Endothelial cell of hepatic sinusoid (primary cell): ENCODE data around the gene PRKAG3.

Source experiments
- in situ Hi-C: cut with HindIII; loops from 2 replicates; pipeline ENCODE4 v1.10.0; 2017; ENCODE audit warnings: low sequenced_read_pairs

The PRKAG3 gene

DNA sequence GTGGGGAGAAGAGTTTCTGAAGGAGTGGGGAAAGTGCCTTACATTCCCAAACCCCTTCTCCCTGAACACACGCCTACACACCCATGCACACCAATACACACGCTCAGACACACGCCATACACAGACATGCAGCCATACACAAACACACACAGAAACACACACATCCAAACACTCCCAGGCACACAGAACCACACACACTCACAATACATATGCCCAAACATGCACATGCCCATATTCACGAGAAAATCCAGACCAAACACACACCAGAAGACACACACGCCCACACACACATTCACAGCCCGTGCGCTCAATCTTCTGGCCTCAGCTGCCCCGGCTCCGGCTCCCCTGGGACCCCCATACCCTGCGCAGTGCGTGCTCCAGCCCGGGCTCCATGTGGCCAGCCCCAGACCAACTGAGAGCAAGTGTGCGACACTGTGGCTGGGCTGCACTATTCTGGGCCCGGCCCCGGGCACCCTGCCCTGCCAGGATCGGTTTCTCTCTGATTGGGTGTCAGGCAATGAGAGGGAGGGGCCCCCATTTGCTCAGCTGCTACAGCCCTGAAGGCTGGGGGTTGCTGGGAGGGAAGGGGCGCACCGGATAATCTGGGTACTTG, at the start of gene PRKAG3:
TSS of gene PRKAG3 (minus strand) at position 426 of the 613 bp plus-strand sequence.
- in situ Hi-C loops, result loop anchor here (5.0 kb wide), 2 partner anchors 39 to 96 kb away; no protein-coding TSS in a partner anchor

DNA sequence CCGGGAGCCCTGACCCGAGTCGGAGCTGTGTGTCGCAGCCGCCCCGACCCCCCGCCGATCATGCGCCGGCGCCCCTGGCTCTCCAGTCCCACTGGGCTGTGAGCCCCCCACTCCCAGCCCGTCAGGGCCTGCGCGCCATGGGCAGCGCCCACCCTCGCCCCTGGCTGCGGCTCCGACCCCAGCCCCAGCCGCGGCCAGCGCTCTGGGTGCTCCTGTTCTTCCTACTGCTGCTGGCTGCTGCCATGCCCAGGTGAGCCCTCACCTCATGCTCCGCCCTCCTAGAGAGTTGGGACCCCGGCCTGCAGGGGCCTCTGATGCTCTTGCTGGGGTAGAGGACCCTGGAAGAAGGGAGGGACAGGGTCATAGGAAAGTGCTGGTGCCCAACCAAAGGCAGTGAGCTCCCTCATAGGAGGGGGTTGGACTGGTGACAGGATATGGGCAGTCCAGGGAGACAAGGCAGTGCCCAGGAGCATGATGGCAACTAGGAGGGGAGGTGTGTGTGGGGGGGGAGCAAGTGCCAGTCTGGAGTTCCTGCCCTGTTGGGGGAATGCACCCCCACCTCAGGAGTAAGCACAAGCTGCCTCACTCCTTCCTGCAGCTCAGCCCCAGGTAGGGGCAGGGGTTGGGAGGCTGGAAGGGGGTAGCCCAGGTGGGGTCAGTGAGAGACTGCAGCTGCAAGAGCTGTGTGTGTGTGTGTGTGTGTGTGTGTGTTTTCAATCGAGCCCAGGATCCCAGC, 49.4 kb upstream of the PRKAG3 start:
- in situ Hi-C loops, result no loop called here

DNA sequence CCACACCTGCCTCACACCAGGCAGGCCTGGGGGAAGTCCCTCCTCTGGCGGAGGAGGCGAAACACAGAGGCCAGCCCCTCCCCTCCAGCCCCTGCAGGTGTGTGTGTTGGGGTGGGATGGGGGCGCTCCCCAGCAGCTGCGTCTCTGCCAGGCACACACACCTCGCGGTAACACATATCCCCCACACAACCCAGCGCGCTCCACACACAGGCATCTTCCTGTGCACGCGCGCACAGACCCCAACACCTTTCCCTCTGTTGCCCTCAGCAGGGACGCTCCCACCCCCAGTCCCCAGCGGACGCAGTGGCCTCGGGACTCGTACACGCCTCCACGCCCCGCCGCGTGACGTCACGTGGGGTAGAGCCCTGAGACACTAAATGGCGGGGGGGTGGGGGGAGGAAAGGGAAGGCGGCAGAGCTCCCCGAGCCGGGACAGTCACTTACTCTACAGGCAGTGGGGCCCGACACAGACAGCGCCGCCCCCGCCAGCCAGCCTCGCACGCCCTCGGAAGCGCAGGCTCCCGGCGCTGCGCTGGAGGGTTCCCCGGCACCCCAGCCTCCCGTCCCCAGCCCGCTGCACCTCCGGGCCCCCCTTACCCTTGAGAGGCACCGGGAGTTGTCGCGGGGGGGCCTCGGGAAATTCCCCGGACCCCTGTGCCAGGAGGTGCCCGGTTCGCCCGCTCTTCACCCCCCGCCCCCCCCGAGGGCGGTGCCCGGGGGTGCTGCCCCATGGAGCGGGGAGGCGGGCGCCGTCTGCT, 48.7 kb upstream of the PRKAG3 start, which contains the start of gene WNT10A:
TSS of gene WNT10A (plus strand) at position 751 of the 757 bp plus-strand sequence. CDS start 144 bp downstream, outside the sequence.
- in situ Hi-C loops, result no loop called here

DNA sequence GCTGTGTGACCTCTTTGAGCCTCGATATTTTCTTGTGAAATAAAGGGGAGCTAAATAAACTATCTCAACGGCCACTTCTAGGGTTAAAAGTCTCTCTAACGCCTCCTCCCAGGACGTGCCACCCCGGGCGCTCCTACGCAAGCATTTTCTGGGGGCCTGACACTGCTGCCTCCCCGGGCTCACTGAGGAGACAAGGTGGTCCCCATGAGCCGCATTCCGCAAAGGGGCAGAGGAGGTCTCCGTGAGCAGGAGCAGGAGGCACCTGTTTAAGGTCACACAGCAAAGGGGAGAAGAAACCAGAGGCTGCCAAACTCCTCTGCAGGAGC, 48.1 kb upstream of the PRKAG3 start:
- in situ Hi-C loops, result no loop called here

DNA sequence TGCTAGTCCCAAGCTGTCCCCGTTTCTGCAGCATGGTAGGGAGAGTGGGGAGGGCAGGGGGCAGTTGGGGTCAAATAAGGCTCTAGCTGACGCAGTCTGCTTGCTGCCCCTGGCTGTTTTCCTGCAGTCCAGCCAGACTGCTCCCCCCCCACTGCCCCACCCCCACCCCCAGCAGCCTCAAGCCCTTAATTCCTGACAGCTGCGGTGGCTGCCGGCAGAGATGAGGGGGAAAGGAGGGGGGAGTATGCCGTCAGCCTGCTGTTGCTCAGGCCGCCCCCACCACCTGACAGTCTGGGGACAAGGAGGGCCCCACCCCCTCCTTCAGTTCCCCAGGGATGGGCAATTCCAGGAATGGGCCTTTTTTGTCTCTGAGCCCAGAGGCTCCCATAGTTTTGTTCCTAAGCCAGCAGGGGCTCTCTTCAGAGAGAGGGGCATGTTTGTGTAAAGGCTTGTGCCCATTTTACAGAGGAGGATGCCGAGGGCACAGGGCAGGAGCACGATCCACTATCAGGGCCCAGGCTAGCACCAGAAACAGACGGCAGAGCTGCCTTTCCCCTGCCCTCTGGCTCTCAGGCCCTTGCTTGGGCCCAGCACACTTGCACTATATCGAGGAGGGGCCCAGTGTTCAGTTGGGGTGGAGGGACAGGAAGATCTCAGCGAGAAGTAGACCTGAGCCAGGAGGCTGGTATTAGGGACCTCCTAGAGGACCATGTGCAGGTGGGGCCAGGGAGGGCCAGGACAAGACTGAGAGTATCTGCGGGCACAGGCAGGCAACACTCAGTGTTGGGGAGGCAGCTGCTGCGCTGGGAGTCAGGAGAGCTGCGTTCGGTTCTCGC, 47.5 kb upstream of the PRKAG3 start:
- in situ Hi-C loops, result no loop called here

DNA sequence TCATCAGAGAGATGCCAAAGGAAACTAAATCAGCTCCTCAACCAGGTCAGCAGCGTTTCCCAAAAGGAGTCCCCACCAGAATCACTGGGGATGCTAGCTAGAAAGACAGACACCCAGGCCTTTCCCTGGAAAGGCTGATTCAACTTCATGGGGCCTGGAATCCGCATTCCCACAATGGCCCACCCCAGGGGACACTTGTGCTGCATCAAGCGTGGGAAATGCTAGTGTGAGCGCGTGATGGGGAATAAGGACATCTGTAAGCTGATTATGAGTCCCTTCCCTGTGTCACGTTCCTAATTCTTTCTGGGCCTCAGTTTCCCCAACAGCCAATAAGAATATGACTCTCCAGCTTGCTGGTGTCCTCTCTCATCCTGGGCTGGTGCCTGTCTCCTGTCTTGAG, 46.9 kb upstream of the PRKAG3 start:
- in situ Hi-C loops, result no loop called here

DNA sequence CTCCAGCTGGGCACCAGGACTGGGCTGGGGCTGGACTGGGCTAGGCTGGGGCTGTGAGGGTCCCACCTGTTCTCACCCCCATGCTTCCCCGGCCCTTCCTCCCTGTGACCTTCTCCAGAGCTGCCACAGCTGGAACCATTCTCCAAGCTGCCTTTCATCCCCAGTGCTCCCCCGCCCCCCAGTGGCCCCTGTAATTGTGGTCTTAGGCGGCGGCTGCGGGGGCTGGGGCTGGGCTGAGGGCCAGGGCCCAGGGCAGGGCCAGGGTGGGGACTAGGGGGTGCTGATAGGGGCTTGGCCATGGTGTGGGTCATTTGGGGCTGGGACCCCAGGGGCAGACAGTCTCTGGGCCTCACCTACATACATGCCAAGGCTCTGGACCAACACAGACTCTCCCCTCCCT, 46.3 kb upstream of the PRKAG3 start:
- in situ Hi-C loops, result no loop called here

DNA sequence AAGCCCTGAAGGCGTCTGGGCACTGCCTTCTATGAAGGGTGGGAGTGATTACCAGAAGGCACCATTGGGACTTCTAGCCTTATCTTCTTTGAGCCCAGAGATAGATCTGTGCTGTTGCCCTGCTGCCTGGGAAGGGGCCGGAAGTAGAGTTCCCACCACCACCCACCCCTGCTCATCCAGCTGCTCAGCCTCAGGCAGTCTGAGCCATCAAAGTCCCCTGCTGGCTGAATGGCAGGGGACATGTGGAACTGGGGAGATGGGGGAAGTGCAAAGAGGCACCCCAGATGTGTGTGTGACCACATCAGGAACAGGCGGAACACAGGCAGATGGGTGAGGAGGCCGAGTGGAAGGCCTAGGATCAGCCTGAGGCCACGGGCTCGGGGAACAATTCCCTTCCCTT, 45.7 kb upstream of the PRKAG3 start:
- in situ Hi-C loops, result no loop called here

DNA sequence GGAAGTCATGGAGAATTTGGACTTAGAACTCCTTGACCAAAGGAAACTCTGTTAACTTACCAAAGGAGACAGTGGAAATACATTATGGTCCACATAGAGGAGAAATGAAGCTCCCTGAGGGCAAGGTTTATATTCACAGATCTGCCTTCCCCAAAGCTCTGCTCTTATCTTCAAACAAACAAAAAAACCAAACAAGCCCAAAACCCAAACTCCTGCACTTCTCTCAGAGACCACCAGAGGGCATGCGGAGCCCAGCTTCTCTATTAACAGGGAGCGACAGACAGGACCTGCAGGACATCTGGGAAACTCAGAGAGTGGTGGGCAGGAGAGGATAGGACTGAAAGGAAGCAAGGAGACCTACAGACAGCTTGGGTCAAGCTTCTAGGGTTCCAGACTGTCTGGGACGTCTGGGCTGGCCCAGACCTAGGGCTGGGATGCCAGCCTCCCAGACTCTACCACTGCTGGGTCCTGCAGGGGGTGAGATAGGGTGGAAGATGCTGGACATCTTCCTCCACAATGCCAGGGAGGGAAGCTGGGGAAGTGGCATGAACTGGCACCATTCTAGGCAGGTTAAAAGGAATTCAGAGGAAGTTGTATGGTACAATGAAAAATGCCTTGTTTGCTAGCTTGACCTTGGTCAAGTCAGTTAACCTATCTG, 45.1 kb upstream of the PRKAG3 start:
- in situ Hi-C loops, result no loop called here

DNA sequence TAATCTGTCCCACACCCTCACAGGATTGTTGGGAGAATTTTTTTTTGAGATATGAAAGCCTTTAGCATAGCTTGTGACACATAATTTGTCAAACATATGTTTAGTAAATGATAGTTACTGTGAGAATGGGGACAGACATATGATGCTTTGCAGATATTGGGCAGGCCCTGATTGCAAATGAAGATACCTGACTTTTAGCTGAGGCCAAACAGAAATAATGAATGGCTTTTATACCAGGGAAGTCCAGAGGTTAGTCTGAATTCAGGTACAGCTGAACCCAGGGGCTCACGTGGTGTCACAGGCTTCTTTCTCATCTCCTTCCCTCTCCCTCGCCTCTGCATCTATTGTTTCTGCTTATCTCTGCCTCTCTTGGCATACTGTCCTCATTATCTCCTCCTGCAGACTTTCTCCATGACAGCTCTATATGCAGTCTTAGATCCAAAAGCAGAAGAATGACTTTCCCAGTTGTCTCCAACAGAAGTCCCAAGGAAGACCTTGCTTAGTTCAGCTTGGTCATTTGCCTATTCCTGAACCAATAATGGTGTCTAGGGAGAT, 44.2 kb upstream of the PRKAG3 start:
- in situ Hi-C loops, result no loop called here

DNA sequence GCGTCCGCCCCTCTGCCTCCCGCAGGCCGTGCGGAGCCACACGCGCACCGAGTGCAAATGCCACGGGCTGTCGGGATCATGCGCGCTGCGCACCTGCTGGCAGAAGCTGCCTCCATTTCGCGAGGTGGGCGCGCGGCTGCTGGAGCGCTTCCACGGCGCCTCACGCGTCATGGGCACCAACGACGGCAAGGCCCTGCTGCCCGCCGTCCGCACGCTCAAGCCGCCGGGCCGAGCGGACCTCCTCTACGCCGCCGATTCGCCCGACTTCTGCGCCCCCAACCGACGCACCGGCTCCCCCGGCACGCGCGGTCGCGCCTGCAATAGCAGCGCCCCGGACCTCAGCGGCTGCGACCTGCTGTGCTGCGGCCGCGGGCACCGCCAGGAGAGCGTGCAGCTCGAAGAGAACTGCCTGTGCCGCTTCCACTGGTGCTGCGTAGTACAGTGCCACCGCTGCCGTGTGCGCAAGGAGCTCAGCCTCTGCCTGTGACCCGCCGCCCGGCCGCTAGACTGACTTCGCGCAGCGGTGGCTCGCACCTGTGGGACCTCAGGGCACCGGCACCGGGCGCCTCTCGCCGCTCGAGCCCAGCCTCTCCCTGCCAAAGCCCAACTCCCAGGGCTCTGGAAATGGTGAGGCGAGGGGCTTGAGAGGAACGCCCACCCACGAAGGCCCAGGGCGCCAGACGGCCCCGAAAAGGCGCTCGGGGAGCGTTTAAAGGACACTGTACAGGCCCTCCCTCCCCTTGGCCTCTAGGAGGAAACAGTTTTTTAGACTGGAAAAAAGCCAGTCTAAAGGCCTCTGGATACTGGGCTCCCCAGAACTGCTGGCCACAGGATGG, 42.0 kb upstream of the PRKAG3 start:
- in situ Hi-C loops, result loop anchor here (5.0 kb wide), 2 partner anchors 34 to 51 kb away; no protein-coding TSS in a partner anchor

DNA sequence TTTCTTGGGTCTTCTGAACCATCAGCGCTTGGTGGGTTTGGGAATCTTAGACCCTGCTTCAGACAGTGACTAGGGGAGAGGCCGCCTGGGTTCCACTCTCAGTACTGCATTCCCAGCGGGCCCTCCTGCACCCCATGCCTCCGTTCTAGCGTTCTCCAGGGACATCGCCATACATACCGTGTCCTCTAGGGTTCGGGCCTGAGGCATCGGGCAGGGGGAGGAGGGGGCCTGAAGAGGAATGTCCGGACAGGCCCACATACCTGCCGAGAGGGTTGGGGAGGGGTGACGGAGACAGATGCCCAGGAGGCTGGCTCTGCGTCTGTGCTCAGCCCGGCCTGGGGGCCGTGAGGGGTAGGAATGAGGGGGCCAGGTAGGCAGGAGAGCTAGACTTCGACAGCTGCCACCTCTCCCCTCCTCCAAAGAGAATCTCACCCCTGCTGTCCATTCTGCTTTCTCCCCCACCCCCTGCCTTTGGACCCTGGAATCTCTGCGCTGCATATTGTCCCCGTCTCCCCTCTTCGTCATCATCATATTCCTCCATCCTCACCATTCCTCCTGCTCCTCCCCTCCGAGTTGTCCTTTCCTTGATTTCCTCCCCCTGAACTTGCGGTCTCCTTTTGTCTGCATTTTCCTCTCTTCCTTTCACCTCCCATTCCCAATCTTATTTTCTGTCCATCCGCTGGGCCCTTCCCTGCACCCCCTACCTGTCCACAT, 41.2 kb upstream of the PRKAG3 start:
- in situ Hi-C loops, result loop anchor here (5.0 kb wide), 2 partner anchors 34 to 51 kb away; no protein-coding TSS in a partner anchor

DNA sequence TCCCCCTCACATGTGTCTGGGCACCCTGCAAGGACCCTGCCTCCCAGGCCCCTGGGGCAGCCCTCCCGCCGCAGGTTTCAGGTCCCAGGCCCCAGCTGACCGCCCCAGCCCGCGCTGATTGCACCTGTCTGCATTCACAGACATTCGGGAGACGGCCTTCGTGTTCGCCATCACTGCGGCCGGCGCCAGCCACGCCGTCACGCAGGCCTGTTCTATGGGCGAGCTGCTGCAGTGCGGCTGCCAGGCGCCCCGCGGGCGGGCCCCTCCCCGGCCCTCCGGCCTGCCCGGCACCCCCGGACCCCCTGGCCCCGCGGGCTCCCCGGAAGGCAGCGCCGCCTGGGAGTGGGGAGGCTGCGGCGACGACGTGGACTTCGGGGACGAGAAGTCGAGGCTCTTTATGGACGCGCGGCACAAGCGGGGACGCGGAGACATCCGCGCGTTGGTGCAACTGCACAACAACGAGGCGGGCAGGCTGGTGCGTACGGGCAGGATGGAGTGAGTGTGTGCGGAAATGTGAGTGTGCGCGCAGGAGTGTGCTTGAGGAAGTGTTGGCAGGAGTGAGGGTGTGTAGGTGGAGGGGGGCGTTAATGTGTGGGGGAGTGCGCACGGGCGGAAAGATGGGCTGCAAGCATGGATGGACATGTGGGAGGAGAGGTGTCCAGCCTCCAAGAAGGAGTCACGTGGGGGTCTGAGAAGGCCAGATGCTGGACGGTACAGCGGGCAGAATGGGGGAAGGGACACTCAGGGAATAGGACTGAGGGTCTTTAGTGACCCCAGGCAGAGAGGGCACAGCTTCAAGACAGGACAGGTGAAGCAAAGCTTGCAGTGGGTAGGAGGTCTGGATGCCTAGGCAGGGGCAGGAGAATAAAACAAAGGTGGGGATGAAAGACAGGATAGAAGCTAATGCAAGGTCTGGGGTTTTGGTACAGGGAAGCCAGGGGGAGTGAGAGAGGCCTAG, 40.0 kb upstream of the PRKAG3 start:
- in situ Hi-C loops, result loop anchor here (5.0 kb wide), 2 partner anchors 36 to 49 kb away; no protein-coding TSS in a partner anchor

DNA sequence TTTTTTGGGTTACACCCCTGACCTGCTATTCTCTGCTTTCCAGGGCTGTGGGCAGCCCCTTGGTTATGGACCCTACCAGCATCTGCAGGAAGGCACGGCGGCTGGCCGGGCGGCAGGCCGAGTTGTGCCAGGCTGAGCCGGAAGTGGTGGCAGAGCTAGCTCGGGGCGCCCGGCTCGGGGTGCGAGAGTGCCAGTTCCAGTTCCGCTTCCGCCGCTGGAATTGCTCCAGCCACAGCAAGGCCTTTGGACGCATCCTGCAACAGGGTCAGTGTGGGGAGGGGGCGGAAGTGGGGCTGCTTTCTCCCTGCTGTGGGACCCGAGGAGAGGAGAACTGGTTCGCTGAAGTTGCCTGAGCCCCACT, 39.4 kb upstream of the PRKAG3 start:
- in situ Hi-C loops, result loop anchor here (5.0 kb wide), 2 partner anchors 36 to 49 kb away; no protein-coding TSS in a partner anchor

DNA sequence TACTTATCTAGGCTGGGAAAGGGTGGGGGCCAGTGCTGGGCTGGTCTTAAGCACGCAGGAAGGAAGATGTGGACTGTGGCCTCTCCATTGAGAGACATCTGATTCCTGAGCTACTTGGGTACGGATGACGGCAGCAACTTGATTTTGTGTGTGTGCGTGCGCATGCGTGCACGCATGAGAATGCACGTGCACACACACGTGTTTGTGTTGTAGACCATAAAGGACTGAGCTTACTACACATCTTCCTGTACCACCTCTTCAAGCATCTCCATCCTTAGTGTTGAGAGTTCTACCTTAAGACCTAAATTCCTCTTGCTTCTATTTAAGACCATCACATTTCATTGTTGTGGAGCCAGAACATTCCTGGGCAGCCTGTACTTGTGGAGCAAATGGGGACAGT, 37.5 kb upstream of the PRKAG3 start:
- in situ Hi-C loops, result no loop called here

DNA sequence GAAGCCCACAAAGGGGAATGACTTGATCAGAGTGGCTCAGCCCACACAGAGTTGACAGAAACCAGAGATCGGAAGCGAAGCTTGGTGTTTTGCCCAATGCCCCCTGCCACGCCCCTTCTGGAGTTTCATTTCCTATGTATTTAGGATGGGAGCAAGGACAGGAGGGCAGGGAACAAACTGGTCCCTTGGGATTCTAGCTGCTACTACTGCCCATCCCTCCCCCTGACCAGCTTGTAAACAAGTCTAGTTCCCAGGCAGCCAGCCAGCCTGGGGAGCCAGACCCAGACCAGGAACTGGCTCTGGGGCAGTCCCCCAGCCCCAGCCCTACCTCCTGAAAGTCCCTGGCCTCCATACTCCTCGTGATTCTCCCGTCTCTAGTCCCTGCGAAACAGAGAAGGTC, 36.3 kb upstream of the PRKAG3 start:
- in situ Hi-C loops, result no loop called here

DNA sequence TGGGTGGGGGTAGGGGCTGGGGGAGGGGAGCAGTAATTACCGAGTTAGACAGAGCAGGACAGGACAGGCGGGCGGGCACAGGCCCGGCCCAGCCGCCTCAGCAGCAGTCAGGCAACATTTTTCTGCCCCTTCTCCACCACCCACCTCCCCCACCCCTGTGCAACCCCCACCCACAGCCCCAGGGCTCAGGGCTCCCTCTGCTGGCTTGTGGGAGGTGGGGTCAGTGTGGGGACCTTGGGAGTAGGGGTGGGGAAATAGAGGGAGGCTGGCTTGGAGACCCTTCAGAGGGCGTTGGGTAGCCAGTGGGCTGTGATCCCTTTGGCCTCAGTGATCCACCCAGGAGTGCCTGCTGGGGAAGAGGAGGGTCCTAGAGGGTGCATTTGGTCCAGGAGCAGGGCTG, 34.4 kb upstream of the PRKAG3 start:
- in situ Hi-C loops, result no loop called here
